Ramos (cell line): ENCODE measurements around the gene PALM.

Experiments used
- in situ Hi-C: fragments of 300-500 bp; cut with MboI; formaldehyde crosslinking; loops from one replicate; pipeline ENCODE4 v1.14.3; 2022; ENCODE audit warnings: low sequenced_read_pairs; ENCODE audit not compliant: unreplicated experiment

Gene PALM

DNA sequence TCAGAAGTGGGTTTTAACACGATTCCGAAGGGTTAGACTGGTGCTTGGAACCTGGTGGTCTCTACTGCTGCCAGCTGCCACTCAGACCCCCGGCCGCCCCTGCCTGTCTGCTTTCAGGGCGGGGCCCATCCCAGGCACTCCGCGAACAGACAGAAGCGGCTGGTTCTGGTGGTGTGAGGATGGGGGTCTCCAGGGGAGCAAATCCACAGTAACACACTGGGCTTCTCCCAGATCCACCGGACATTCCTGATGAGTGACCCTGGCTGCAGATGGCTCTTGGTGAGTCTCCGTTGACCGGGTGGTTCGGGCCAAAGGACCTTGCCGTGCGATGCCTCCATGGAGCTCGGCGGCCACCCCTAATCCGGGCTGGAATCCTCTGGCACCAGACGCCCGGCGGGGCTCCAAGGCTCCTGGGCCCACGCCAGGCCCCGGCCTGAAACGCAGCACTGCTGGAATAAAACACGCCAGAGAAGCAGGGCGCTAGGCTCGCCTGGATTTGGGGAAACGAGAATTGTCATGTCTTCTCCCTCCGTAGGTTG is 86.4 kb downstream of the PALM start:
- in situ Hi-C loops, result no loop called here

DNA sequence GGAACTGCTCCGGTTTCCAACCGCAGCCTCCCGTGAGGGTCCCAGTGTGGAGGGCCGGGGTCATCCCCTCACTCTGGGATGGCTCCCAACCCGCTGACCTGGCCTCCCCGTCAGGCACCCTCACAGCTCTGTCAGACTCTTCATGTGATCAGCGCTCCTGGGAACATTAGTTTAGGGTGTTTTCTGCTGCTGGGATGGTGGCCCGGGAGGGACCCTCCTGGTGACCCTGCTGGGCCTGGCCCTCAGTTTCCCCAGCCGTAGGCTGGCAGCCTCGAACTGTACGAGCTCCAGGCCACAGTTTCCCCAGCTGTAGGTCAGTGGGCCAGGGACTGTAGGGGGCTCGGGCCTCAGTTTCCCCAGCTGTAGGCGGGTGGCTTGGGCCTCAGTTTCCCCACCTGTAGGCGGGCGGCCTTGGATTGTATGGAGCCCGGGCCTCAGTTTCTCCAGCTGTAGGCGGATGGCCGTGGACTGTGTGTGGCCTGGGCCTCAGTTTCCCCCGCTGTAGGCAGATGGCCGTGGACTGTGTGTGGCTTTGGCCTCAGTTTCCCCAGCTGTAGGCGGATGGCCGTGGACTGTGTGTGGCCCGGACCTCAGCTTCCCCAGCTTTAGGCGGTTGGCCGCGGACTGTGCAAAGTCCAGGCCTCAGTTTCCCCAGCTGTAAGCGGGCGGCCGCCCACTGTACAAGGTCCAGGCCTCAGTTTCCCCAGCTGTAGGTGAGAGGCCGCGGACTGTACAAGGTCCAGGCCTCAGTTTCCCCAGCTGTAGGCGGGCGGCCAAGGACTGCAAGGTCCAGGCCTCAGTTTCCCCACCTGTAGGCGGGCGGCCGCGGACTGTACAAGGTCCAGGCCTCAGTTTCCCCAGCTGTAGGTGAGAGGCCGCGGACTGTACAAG is 87.2 kb downstream of the PALM start:
- in situ Hi-C loops, result no loop called here

GRCh38 chr19:796692-797527 is 88.2 kb downstream of the PALM start, which contains the start of gene PTBP1:
PTBP1 (plus strand) TSS chr19:797452; CDS start chr19:797498, 46 bp downstream.
- in situ Hi-C loops, result no loop called here
